BJ (cell line): ENCODE measurements around the gene HYAL2. TPM values are rescaled to one million over a fixed set of nuclear protein-coding genes. Genes with fewer than 3 reads are reported as not detected.

Experiments
- CTCF ChIA-PET: fragments of 350-600 bp; formaldehyde crosslinking; extraction: SDS; loops from one replicate; lab custom pipeline; 2021; ENCODE audit warnings: antibody characterized with exemption, inconsistent platforms; lab: Yijun Ruan, JAX
- POLR2A ChIA-PET: fragments of 300-600 bp; sonication (Branson Sonifier 250); formaldehyde crosslinking; extraction: SDS; loops from one replicate; lab custom pipeline; 2021; ENCODE audit warnings: antibody characterized with exemption; lab: Charles Lee
- DNase-seq: peaks from one replicate; pipeline ENCODE4 v3.0.0-alpha.2; 2011; ENCODE audit warnings: low read depth
- H3K27me3 ChIP-seq: 2 replicates; pipeline ENCODE4 v1.6.0; 2011; ENCODE audit warnings: low read length; ENCODE audit not compliant: control insufficient read depth, insufficient read depth
- H3K36me3 ChIP-seq: 2 replicates; pipeline ENCODE4 v1.5.1; 2011; ENCODE audit warnings: low read length; ENCODE audit not compliant: control insufficient read depth, insufficient read depth
- H3K4me3 ChIP-seq: 2 replicates; pipeline ENCODE4 v1.5.1; 2011; ENCODE audit warnings: low read depth, mild to moderate bottlenecking, control low read depth, low read length
- CTCF ChIP-seq: IDR thresholded peaks from 2 replicates; pipeline ENCODE4 v1.5.1; 2011; ENCODE audit warnings: low read depth, mild to moderate bottlenecking, control low read depth, inconsistent platforms, low read length, moderate library complexity; ENCODE audit not compliant: insufficient read depth
- polyA plus RNA-seq: library from polyadenylated mRNA; depleted of rRNA; stranded (reverse); fragments of >200 nt; gene quantifications from 2 replicates; pipeline ENCODE4 v1.2.3, GENCODE V29; 2011

The HYAL2 gene
- polyA plus RNA-seq, 1 experiment = 63.2 TPM

GRCh38 chr3:50365842-50366220 is 43.3 kb upstream of the HYAL2 start:
- no peaks in the 10 kb centered on the region for H3K36me3 ChIP-seq
- no peak for DNase-seq
- CTCF ChIA-PET = interaction anchor here (1.1 kb wide), 1 partner anchor 18 kb away, joined by 3 read pairs; no protein-coding TSS in a partner anchor
- H3K4me3 ChIP-seq = no peak overlapping the region
- TF ChIP-seq CTCF = no peak
- H3K27me3 ChIP-seq = peaks cover 2% of the 10 kb centered on the region
- POLR2A ChIA-PET = no interaction called here

GRCh38 chr3:50365080-50365841 is 42.7 kb upstream of the HYAL2 start:
- H3K4me3 ChIP-seq = peak overlapping the region; percentile 47
- H3K36me3 ChIP-seq = no peaks in the 10 kb centered on the region
- POLR2A ChIA-PET = no interaction called here
- peaks cover 2% of the 10 kb centered on the region for H3K27me3 ChIP-seq
- CTCF ChIA-PET = no interaction called here
- no peak for TF ChIP-seq CTCF
- no peak for DNase-seq

- Histone ChIP-seq H3K4me3 (peak overlapping the region; percentile 47), H3K36me3 (no peaks in the 10 kb centered on the region), H3K27me3 (peaks cover 2% of the 10 kb centered on the region)
- POLR2A ChIA-PET = interaction anchor here (0.6 kb wide), 1 partner anchor 662 kb away, joined by 5 read pairs; no protein-coding TSS in a partner anchor
- DNase-seq = no peak
- TF ChIP-seq CTCF = no peak
- CTCF ChIA-PET = no interaction called here
Observed at GRCh38 chr3:50364573-50365079, 42.1 kb upstream of the HYAL2 start.

- no peak for TF ChIP-seq CTCF
- ChIA-PET POLR2A (no interaction called here), CTCF (no interaction called here)
- no peaks in the 10 kb centered on the region for H3K27me3 ChIP-seq
- DNase-seq = no peak
- peaks cover 11% of the 10 kb centered on the region for H3K36me3 ChIP-seq
- H3K4me3 ChIP-seq = peak overlapping the region; percentile 13
Observed at GRCh38 chr3:50359760-50360110, 37.2 kb upstream of the HYAL2 start.

GRCh38 chr3:50358911-50359759 is 36.6 kb upstream of the HYAL2 start, which contains the start of gene TMEM115:
Gene TMEM115 (minus strand): TSS chr3:50359521. CDS start chr3:50359063, 458 bp downstream.
- H3K4me3 ChIP-seq = peak within 1 kb of the TSS; percentile 76
- no peaks in the 10 kb centered on the region for H3K27me3 ChIP-seq
- ChIA-PET POLR2A (interaction anchor here (0.5 to 0.6 kb wide), 2 partner anchors 22 to 207 kb away, joined by 4 to 5 read pairs; no protein-coding TSS in a partner anchor), CTCF (no interaction called here)
- peak; percentile 98 for DNase-seq
- no peak for TF ChIP-seq CTCF
- H3K36me3 ChIP-seq = peaks cover 16% of the 10 kb centered on the region
